Mucosa of rectum (tissue), 2 donors: Measurements from ENCODE around the gene PSMC6.
A peak's percentile ranks its signal among the peaks of the same experiment; 100 is the strongest.
"Not testable (repeated sequence)": the region's sequence is repeated elsewhere in the genome, so short reads cannot be mapped to it uniquely, and the experiment has no call there.

Experiments used
- H3K27ac ChIP-seq, 2 donors: one replicate each; pipeline ENCODE4 v1.7.0; 2013; ENCODE audit warnings: inconsistent platforms in 2 of 2, low read depth in 2 of 2, low read length in 2 of 2
- H3K27me3 ChIP-seq, 2 donors: one replicate each; pipeline ENCODE4 v1.7.0; 2013; ENCODE audit warnings: low read length in 2 of 2; ENCODE audit not compliant: control insufficient read depth in 2 of 2, insufficient read depth in 2 of 2
- H3K36me3 ChIP-seq, 2 donors: one replicate each; pipeline ENCODE4 v1.7.0; 2013; ENCODE audit warnings: low read length in 2 of 2; ENCODE audit not compliant: control insufficient read depth in 2 of 2, insufficient read depth in 2 of 2
- H3K4me1 ChIP-seq, 2 donors: one replicate each; pipeline ENCODE4 v1.7.0; 2013; ENCODE audit warnings: low read length in 2 of 2, mild to moderate bottlenecking in 1 of 2; ENCODE audit not compliant: control insufficient read depth in 2 of 2, insufficient read depth in 2 of 2
- H3K4me3 ChIP-seq, 2 donors: one replicate each; pipeline ENCODE4 v1.7.0; 2013; ENCODE audit warnings: low read length in 2 of 2
- H3K9ac ChIP-seq, 2 donors: one replicate each; pipeline ENCODE4 v1.7.0; 2013; ENCODE audit warnings: low read length in 2 of 2, low read depth in 1 of 2, mild to moderate bottlenecking in 1 of 2
- H3K9me3 ChIP-seq, 2 donors: one replicate each; pipeline ENCODE4 v1.7.0; 2013; ENCODE audit warnings: low read length in 2 of 2; ENCODE audit not compliant: control insufficient read depth in 2 of 2
- donor health status: healthy.
- donor health status: Normal muscosa, but diverticular disease.

Gene PSMC6

GRCh38 chr14:52711666-52712065 is 4.7 kb downstream of the PSMC6 start:
- Histone ChIP-seq H3K36me3 (peaks cover 56 to 67% of the 10 kb centered on the region in 2 donors), H3K9me3 (no peaks in the 10 kb centered on the region), H3K4me1 (peaks cover 0 to 10% of the 10 kb centered on the region in 2 donors), H3K4me3 (no peak overlapping the region), H3K9ac (no peak overlapping the region), H3K27ac (no peak overlapping the region), H3K27me3 (no peaks in the 10 kb centered on the region)

GRCh38 chr14:52716155-52716554 is 9.2 kb downstream of the PSMC6 start:
- H3K9me3 ChIP-seq: no peaks in the 10 kb centered on the region
- no peak overlapping the region for H3K27ac ChIP-seq
- H3K4me3 ChIP-seq: no peak overlapping the region
- H3K36me3 ChIP-seq: peaks cover 66 to 67% of the 10 kb centered on the region in 2 donors
- no peaks in the 10 kb centered on the region for H3K27me3 ChIP-seq
- no peak overlapping the region for H3K9ac ChIP-seq
- no peaks in the 10 kb centered on the region for H3K4me1 ChIP-seq

- Histone ChIP-seq H3K27me3 (no peaks in the 10 kb centered on the region), H3K36me3 (peaks cover 37 to 49% of the 10 kb centered on the region in 2 donors), H3K9me3 (no peaks in the 10 kb centered on the region), H3K4me1 (no peaks in the 10 kb centered on the region), H3K4me3 (no peak overlapping the region), H3K27ac (no peak overlapping the region), H3K9ac (no peak overlapping the region)
Measured at GRCh38 chr14:52723514-52724359, 16.7 kb downstream of the PSMC6 start.

- Histone ChIP-seq H3K27ac (no peak overlapping the region), H3K4me3 (no peak overlapping the region), H3K27me3 (no peaks in the 10 kb centered on the region), H3K9me3 (no peaks in the 10 kb centered on the region), H3K9ac (no peak overlapping the region), H3K36me3 (peaks cover 36 to 44% of the 10 kb centered on the region in 2 donors), H3K4me1 (no peaks in the 10 kb centered on the region)
Measured at GRCh38 chr14:52724360-52724644, 17.3 kb downstream of the PSMC6 start.

- H3K4me1 ChIP-seq, H3K9ac ChIP-seq, H3K9me3 ChIP-seq, H3K4me3 ChIP-seq, H3K27me3 ChIP-seq, H3K27ac ChIP-seq: not testable (repeated sequence)
- H3K36me3 ChIP-seq: peaks cover 22 to 29% of the 10 kb centered on the region in 2 donors
Measured at GRCh38 chr14:52727509-52727908, 20.5 kb downstream of the PSMC6 start.

- not testable (repeated sequence) for H3K4me1 ChIP-seq, H3K27me3 ChIP-seq, H3K9ac ChIP-seq, H3K27ac ChIP-seq, H3K9me3 ChIP-seq, H3K4me3 ChIP-seq
- H3K36me3 ChIP-seq: peaks cover 11 to 22% of the 10 kb centered on the region in 2 donors
Measured at GRCh38 chr14:52729035-52729434, 22.0 kb downstream of the PSMC6 start.

- Histone ChIP-seq H3K9me3 (no peaks in the 10 kb centered on the region), H3K9ac (peak overlapping the region in 1 of 2 donors; percentile 32), H3K27ac (peak overlapping the region; percentile 1 to 38), H3K27me3 (no peaks in the 10 kb centered on the region), H3K36me3 (peaks cover 7 to 17% of the 10 kb centered on the region in 2 donors), H3K4me3 (peak overlapping the region; percentile 56 to 73), H3K4me1 (no peaks in the 10 kb centered on the region)
Measured at GRCh38 chr14:52729585-52729924, 22.6 kb downstream of the PSMC6 start.

- peak within 1 kb of the TSS; percentile 88 to 91 for H3K4me3 ChIP-seq
- peaks cover 3 to 13% of the 10 kb centered on the region in 2 donors for H3K36me3 ChIP-seq
- H3K27me3 ChIP-seq: no peaks in the 10 kb centered on the region
- peak within 1 kb of the TSS; percentile 84 to 88 for H3K27ac ChIP-seq
- H3K9ac ChIP-seq: peak within 1 kb of the TSS; percentile 92 to 96
- no peaks in the 10 kb centered on the region for H3K9me3 ChIP-seq
- H3K4me1 ChIP-seq: no peaks in the 10 kb centered on the region
Measured at GRCh38 chr14:52729925-52730708, 23.1 kb downstream of the PSMC6 start, which contains the start of gene STYX. STYX (plus strand) TSS chr14:52730166; CDS start chr14:52730475, 309 bp downstream.

- no peaks in the 10 kb centered on the region for H3K27me3 ChIP-seq
- peak overlapping the region; percentile 84 to 88 for H3K27ac ChIP-seq
- H3K4me3 ChIP-seq: peak overlapping the region; percentile 88 to 91
- H3K4me1 ChIP-seq: no peaks in the 10 kb centered on the region
- H3K9me3 ChIP-seq: no peaks in the 10 kb centered on the region
- H3K36me3 ChIP-seq: peaks cover 3 to 8% of the 10 kb centered on the region in 2 donors
- peak overlapping the region; percentile 92 to 96 for H3K9ac ChIP-seq
Measured at GRCh38 chr14:52730709-52731111, 23.7 kb downstream of the PSMC6 start.

- no peak overlapping the region for H3K27ac ChIP-seq
- no peak overlapping the region for H3K4me3 ChIP-seq
- H3K9me3 ChIP-seq: no peaks in the 10 kb centered on the region
- no peaks in the 10 kb centered on the region for H3K4me1 ChIP-seq
- H3K36me3 ChIP-seq: peaks cover 0 to 5% of the 10 kb centered on the region in 2 donors
- no peaks in the 10 kb centered on the region for H3K27me3 ChIP-seq
- H3K9ac ChIP-seq: no peak overlapping the region
Measured at GRCh38 chr14:52733824-52734223, 26.8 kb downstream of the PSMC6 start.
